ENCODE results near the gene ITGA8.
"Not testable (repeated sequence)": the region's sequence is repeated elsewhere in the genome, so short reads cannot be mapped to it uniquely, and the experiment has no call there.

Gene ITGA8

DNA sequence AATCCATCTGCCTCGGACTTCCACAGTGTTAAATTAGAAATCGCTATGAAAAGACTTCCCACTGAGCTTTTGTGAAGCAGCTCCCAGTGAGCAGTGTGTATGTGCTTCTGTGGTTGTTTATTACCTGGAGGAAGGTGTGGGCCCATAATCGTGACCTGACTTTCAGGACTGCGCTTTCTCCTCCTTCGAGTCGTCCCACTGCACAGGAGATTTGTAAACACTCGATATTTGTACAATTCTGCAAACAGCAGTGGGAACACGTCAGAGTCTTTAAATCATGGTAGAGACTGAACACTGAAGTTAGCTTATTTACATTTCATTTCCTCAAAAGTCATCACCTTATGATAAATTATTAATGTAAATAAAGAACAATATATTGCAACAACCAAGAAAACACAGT is 171.4 kb downstream of the ITGA8 start:
- Histone ChIP-seq H3K36me3 (ENCODE audit: control insufficient read depth in 1 of 2, insufficient read depth in 2 of 2, low read length in 2 of 2) (no peaks in the 10 kb centered on the region), H3K9me3 (ENCODE audit: control insufficient read depth in 1 of 2, low read length in 2 of 2) (peaks cover 0 to 6% of the 10 kb centered on the region in 2 donors), H3K27me3 (ENCODE audit: control insufficient read depth in 1 of 2, insufficient read depth in 2 of 2, low read length in 2 of 2) (no peaks in the 10 kb centered on the region), H3K4me3 (ENCODE audit: low read depth in 1 of 2, low read length in 2 of 2) (no peak overlapping the region), H3K9ac (ENCODE audit: low read depth in 1 of 2, low read length in 2 of 2) (no peak overlapping the region), H3K4me1 (ENCODE audit: control insufficient read depth in 1 of 2, insufficient read depth in 2 of 2, low read length in 2 of 2) (no peaks in the 10 kb centered on the region), H3K27ac (ENCODE audit: low read depth, low read length) (no peak overlapping the region)

DNA sequence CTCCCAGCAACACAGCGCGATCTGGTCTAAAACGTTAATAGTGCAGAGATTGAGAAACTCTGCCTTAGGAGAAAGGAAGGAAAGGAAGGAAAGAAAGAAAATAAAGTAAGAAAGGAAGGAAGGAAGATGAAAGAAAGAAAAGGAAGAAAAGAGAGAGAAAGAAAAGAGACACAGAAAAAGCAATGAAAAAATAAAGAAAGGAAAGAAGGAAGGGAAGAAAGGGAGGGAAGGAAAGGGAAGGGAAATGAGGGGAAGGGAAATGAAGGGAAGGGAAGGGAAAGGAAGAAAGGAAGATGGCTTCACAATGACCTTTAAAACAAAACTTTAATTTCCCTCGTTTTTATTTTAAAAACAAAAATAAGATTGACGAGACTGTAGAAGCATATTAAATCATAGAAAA is 173.1 kb downstream of the ITGA8 start:
- Histone ChIP-seq H3K4me3 (ENCODE audit: low read depth in 1 of 2, low read length in 2 of 2) (no peak overlapping the region), H3K36me3 (ENCODE audit: control insufficient read depth in 1 of 2, insufficient read depth in 2 of 2, low read length in 2 of 2) (no peaks in the 10 kb centered on the region)

DNA sequence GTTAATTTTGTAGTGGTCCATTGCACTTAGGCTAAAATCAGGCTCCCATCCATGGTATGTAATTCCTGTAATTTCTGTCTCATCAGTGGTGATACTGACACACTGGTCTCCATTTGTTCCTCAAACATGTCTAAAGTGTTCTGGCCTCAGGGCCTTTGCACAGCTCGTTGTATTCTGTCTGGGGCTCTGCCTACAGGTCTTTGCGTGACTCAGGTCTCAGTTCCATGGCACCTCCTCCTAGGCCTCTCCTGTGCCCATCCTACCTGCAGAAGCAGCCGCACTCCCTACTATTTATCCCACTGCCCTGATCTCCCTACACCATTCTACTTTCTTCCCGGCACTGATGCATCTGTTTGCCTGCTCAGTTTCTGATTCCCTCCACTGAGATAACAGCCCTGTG is 173.8 kb downstream of the ITGA8 start:
- H3K9ac ChIP-seq (ENCODE audit: low read depth in 1 of 2, low read length in 2 of 2), result no peak overlapping the region
- no peaks in the 10 kb centered on the region for H3K27me3 ChIP-seq (ENCODE audit: control insufficient read depth in 1 of 2, insufficient read depth in 2 of 2, low read length in 2 of 2)
- no peak overlapping the region for H3K27ac ChIP-seq (ENCODE audit: low read depth, low read length)
- H3K9me3 ChIP-seq (ENCODE audit: control insufficient read depth in 1 of 2, low read length in 2 of 2), result peaks cover 0 to 6% of the 10 kb centered on the region in 2 donors
- no peak overlapping the region for H3K4me3 ChIP-seq (ENCODE audit: low read depth in 1 of 2, low read length in 2 of 2)
- H3K4me1 ChIP-seq (ENCODE audit: control insufficient read depth in 1 of 2, insufficient read depth in 2 of 2, low read length in 2 of 2), result no peaks in the 10 kb centered on the region
- no peaks in the 10 kb centered on the region for H3K36me3 ChIP-seq (ENCODE audit: control insufficient read depth in 1 of 2, insufficient read depth in 2 of 2, low read length in 2 of 2)

More for the DNA sequence above, 173.1 kb downstream of the ITGA8 start:
- Histone ChIP-seq H3K4me1 (ENCODE audit: control insufficient read depth in 1 of 2, insufficient read depth in 2 of 2, low read length in 2 of 2) (no peaks in the 10 kb centered on the region), H3K9ac (ENCODE audit: low read depth in 1 of 2, low read length in 2 of 2) (no peak overlapping the region), H3K27me3 (ENCODE audit: control insufficient read depth in 1 of 2, insufficient read depth in 2 of 2, low read length in 2 of 2) (no peaks in the 10 kb centered on the region), H3K9me3 (ENCODE audit: control insufficient read depth in 1 of 2, low read length in 2 of 2) (peaks cover 0 to 6% of the 10 kb centered on the region in 2 donors), H3K27ac (ENCODE audit: low read depth, low read length) (no peak overlapping the region)

DNA sequence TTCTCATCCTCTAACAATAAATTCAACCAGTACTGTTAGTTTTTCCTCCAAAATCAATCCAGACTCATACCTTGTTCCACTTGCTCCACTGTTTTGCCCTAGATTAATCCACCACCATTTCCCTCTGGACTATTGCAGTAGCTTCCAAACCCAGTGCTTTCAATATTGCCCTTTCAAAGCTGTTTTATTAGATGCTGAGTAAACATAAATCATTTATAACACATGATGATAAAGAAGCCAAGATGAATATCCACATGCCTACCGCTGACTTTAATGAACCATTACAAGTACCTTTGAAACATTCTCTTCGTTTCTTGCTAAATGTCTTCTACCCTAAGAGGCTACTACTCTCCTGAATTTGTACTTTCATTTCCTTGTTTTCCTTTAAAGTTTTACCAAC is 174.5 kb downstream of the ITGA8 start:
- Histone ChIP-seq H3K27ac (ENCODE audit: low read depth, low read length) (no peak overlapping the region), H3K4me3 (ENCODE audit: low read depth in 1 of 2, low read length in 2 of 2) (no peak overlapping the region), H3K4me1 (ENCODE audit: control insufficient read depth in 1 of 2, insufficient read depth in 2 of 2, low read length in 2 of 2) (no peaks in the 10 kb centered on the region), H3K9ac (ENCODE audit: low read depth in 1 of 2, low read length in 2 of 2) (no peak overlapping the region), H3K36me3 (ENCODE audit: control insufficient read depth in 1 of 2, insufficient read depth in 2 of 2, low read length in 2 of 2) (no peaks in the 10 kb centered on the region), H3K27me3 (ENCODE audit: control insufficient read depth in 1 of 2, insufficient read depth in 2 of 2, low read length in 2 of 2) (no peaks in the 10 kb centered on the region), H3K9me3 (ENCODE audit: control insufficient read depth in 1 of 2, low read length in 2 of 2) (peaks cover 0 to 6% of the 10 kb centered on the region in 2 donors)

DNA sequence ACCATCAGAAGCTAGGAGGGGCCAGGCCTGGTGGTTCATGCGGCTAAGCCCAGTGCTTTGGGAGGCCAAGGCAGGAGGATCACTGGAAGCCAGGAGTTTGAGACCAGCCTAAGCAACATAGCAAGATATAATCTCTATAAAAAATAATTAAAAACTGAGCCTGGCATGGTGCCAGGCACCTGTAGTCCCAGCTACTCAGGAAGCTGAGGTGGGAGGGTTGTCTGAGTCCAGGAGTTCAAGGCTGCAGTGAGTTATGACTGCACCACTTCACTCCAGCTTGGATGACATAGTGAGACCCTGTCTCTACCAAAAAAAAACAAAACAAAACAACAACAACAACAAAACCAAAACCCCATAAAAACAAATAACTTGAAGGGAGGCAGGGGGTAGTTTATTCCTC is 175.7 kb downstream of the ITGA8 start:
- Histone ChIP-seq H3K27me3 (ENCODE audit: control insufficient read depth in 1 of 2, insufficient read depth in 2 of 2, low read length in 2 of 2) (no peaks in the 10 kb centered on the region), H3K9me3 (ENCODE audit: control insufficient read depth in 1 of 2, low read length in 2 of 2) (peaks cover 0 to 6% of the 10 kb centered on the region in 2 donors), H3K36me3 (ENCODE audit: control insufficient read depth in 1 of 2, insufficient read depth in 2 of 2, low read length in 2 of 2) (no peaks in the 10 kb centered on the region), H3K9ac (ENCODE audit: low read depth in 1 of 2, low read length in 2 of 2) (no peak overlapping the region), H3K27ac (ENCODE audit: low read depth, low read length) (no peak overlapping the region), H3K4me3 (ENCODE audit: low read depth in 1 of 2, low read length in 2 of 2) (no peak overlapping the region), H3K4me1 (ENCODE audit: control insufficient read depth in 1 of 2, insufficient read depth in 2 of 2, low read length in 2 of 2) (no peaks in the 10 kb centered on the region)

DNA sequence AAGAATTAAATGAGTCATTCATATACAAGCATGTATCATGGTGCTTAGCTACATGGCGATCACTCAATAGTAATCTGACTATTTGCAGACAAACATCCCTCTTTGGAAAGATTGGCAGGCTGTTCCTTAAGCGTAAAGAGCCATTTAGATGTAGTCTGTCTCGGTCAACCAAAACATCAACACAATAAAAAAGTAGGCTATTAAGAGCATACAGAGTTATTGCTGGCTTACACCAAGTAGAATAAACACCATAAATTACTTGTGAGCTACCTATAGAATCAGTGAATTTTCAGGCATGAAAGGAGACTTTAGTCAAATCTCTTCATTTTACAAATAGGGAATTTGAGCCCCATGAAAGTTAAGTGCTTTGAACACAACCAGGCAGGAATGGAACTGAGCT is 176.9 kb downstream of the ITGA8 start:
- Histone ChIP-seq H3K4me1 (ENCODE audit: control insufficient read depth in 1 of 2, insufficient read depth in 2 of 2, low read length in 2 of 2) (no peaks in the 10 kb centered on the region), H3K27ac (ENCODE audit: low read depth, low read length) (no peak overlapping the region), H3K36me3 (ENCODE audit: control insufficient read depth in 1 of 2, insufficient read depth in 2 of 2, low read length in 2 of 2) (no peaks in the 10 kb centered on the region), H3K27me3 (ENCODE audit: control insufficient read depth in 1 of 2, insufficient read depth in 2 of 2, low read length in 2 of 2) (no peaks in the 10 kb centered on the region), H3K9ac (ENCODE audit: low read depth in 1 of 2, low read length in 2 of 2) (no peak overlapping the region), H3K9me3 (ENCODE audit: control insufficient read depth in 1 of 2, low read length in 2 of 2) (peaks cover 0 to 6% of the 10 kb centered on the region in 2 donors), H3K4me3 (ENCODE audit: low read depth in 1 of 2, low read length in 2 of 2) (no peak overlapping the region)

DNA sequence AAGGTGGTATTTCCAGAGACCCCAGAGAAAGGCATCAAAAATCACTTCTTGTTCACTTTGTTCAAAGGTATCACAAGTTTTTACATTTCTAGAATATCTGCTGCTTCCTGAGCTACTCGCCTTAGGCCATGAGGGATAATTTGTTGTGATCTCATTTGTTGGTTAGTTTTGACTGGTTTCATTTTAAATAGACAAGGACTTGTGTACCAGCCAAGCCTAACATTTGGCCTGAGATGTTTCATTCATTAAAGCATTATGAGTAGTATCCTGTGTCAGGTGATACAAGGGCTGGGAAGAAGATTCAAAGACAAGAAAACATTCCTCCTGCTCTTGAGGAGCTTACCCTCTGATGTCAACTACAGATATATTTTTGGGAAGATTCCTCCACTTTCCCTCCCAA is 178.3 kb downstream of the ITGA8 start:
- no peak overlapping the region for H3K4me3 ChIP-seq (ENCODE audit: low read depth in 1 of 2, low read length in 2 of 2)
- H3K9me3 ChIP-seq (ENCODE audit: control insufficient read depth in 1 of 2, low read length in 2 of 2), result peaks cover 0 to 6% of the 10 kb centered on the region in 2 donors
- H3K4me1 ChIP-seq (ENCODE audit: control insufficient read depth in 1 of 2, insufficient read depth in 2 of 2, low read length in 2 of 2), result no peaks in the 10 kb centered on the region
- no peak overlapping the region for H3K27ac ChIP-seq (ENCODE audit: low read depth, low read length)
- no peaks in the 10 kb centered on the region for H3K27me3 ChIP-seq (ENCODE audit: control insufficient read depth in 1 of 2, insufficient read depth in 2 of 2, low read length in 2 of 2)
- no peaks in the 10 kb centered on the region for H3K36me3 ChIP-seq (ENCODE audit: control insufficient read depth in 1 of 2, insufficient read depth in 2 of 2, low read length in 2 of 2)
- H3K9ac ChIP-seq (ENCODE audit: low read depth in 1 of 2, low read length in 2 of 2), result no peak overlapping the region

DNA sequence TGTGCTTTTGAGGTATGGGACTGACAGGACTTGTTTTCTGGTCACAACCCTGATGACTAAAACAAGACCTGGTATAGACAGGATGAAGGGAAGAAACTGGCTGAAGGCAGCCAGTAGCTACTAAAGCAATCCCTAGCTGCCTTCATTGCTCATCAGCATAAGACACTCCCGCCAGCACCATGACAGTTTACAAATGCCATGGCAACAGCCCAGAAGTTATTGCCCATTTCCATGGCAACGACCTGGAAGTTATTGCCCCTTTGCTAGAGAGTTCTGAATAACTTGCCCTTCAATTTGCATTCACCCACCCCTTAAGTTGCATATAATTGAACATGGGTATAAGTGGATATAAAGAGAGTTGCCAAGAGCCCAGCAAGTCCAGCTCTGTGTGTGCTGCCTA is 179.0 kb downstream of the ITGA8 start:
- Histone ChIP-seq H3K9ac (ENCODE audit: low read depth in 1 of 2, low read length in 2 of 2) (no peak overlapping the region), H3K9me3 (ENCODE audit: control insufficient read depth in 1 of 2, low read length in 2 of 2) (peaks cover 0 to 6% of the 10 kb centered on the region in 2 donors), H3K27ac (ENCODE audit: low read depth, low read length) (no peak overlapping the region), H3K36me3 (ENCODE audit: control insufficient read depth in 1 of 2, insufficient read depth in 2 of 2, low read length in 2 of 2) (no peaks in the 10 kb centered on the region), H3K27me3 (ENCODE audit: control insufficient read depth in 1 of 2, insufficient read depth in 2 of 2, low read length in 2 of 2) (no peaks in the 10 kb centered on the region), H3K4me3 (ENCODE audit: low read depth in 1 of 2, low read length in 2 of 2) (no peak overlapping the region), H3K4me1 (ENCODE audit: control insufficient read depth in 1 of 2, insufficient read depth in 2 of 2, low read length in 2 of 2) (no peaks in the 10 kb centered on the region)

DNA sequence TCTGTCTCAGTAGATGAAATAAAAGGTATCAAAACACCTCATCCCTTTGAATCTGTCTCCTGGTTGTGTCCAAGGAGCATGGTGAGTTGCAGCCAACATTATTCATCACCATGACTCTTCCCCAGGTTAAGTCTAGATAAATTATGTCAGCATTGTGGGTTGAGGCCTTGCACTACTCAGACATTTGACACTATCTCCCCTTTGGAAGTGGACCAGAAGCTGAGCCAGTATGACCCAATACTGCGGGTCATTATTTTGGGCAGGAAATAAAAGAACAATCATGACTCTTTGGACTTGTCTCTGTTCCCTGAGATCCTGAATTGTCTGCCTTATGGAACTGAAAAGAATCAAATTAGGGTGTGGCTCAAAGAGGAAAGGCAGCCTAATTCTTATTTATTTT is 180.5 kb downstream of the ITGA8 start:
- Histone ChIP-seq H3K27me3 (ENCODE audit: control insufficient read depth in 1 of 2, insufficient read depth in 2 of 2, low read length in 2 of 2) (no peaks in the 10 kb centered on the region), H3K36me3 (ENCODE audit: control insufficient read depth in 1 of 2, insufficient read depth in 2 of 2, low read length in 2 of 2) (no peaks in the 10 kb centered on the region), H3K9ac (ENCODE audit: low read depth in 1 of 2, low read length in 2 of 2) (no peak overlapping the region), H3K4me1 (ENCODE audit: control insufficient read depth in 1 of 2, insufficient read depth in 2 of 2, low read length in 2 of 2) (no peaks in the 10 kb centered on the region), H3K27ac (ENCODE audit: low read depth, low read length) (no peak overlapping the region), H3K4me3 (ENCODE audit: low read depth in 1 of 2, low read length in 2 of 2) (no peak overlapping the region), H3K9me3 (ENCODE audit: control insufficient read depth in 1 of 2, low read length in 2 of 2) (no peaks in the 10 kb centered on the region)

DNA sequence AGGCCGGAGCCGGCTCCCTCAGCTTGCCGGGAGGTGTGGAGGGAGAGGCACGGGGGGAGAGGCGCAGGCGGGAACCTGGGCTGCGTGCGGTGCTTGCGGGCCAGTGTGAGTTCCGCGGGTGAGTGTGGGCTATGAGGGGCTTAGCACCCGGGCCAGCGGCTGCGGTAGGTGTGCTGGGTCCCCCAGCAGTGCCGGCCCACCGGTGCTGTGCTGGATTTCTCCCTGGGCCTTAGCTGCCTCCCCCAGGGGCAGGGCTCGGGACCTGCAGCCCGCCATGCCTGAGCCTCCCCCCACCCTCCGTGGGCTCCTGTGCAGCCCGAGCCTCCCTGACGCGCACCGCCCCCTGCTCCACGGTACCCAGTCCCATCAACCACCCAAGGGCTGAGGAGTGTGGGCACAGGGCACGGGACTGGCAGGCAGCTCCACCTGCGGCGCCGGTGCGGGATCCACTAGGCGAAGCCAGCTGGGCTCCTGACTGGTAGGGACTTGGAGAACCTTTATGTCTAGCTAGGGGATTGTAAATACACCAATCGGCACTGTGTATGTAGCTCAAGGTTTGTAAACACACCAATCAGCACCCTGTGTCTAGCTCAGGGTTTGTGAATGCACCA is 184.7 kb downstream of the ITGA8 start:
- H3K27ac ChIP-seq (ENCODE audit: low read depth, low read length); H3K4me3 ChIP-seq (ENCODE audit: low read depth in 1 of 2, low read length in 2 of 2); H3K9me3 ChIP-seq (ENCODE audit: control insufficient read depth in 1 of 2, low read length in 2 of 2); H3K9ac ChIP-seq (ENCODE audit: low read depth in 1 of 2, low read length in 2 of 2); H3K4me1 ChIP-seq (ENCODE audit: control insufficient read depth in 1 of 2, insufficient read depth in 2 of 2, low read length in 2 of 2); H3K27me3 ChIP-seq (ENCODE audit: control insufficient read depth in 1 of 2, insufficient read depth in 2 of 2, low read length in 2 of 2); H3K36me3 ChIP-seq (ENCODE audit: control insufficient read depth in 1 of 2, insufficient read depth in 2 of 2, low read length in 2 of 2): not testable (repeated sequence)

All from duodenal mucosa (tissue), 2 donors.